ENCODE measurements around the gene MAP2K2. TPM values are rescaled to one million over a fixed set of nuclear protein-coding genes. Genes with fewer than 3 reads are reported as not detected.

The MAP2K2 gene
- total and polyA plus RNA-seq, 12 donors = 91.5 to 288 (median 116) TPM

DNA sequence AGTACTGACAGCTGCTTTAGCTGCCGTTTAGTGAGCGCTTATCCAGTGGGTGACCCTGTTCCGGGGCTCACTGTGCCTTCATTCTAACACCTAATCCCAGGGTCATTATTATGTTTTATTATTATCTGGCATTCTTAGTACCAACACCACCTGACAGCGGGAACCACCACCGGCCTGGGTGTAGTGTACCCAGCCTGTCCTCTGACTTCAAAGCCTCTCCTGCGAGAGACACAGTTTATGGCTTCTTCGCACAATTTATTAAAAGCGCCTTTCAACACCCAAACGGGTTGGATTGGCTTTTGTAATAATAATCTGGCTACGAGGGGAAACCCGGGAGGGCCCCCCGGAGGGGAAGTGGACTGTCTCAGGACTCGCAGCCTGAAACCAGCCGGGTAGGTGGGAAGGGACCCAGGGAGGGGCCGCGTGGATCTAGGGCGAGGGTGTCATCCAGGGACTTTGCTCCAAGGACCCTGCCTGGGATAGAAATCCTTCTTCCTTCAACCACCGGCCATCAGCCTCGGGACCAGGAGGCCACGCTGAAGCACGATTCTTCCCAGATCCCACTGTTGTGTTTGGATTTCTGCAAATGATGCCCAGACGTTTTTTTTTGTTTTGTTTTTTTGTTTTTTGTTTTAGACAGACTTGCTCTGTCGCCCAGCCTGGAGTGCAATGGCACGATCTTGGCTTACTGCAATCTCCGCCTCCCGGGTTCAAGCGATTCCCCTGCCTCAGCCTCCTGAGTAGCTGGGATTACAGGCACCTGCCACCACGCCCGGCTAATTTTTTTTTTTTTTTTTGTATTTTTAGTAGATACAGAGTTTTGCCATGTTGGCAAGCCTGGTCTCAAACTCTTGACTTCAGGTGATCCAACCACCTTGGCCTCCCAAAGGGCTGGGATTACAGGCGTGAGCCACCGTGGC is 55.6 kb downstream of the MAP2K2 start:
- H3K4me1 ChIP-seq = peaks cover 6 to 35% (median 26%) of the 10 kb centered on the region in 9 donors
- H3K4me3 ChIP-seq = peak overlapping the region; percentile 79 to 99 (median 96)
- intact Hi-C loops (cut with DNase I) = loop anchor here in 2 of 10 donors (5.0 to 10.0 kb wide), 2 partner anchors 61 to 64 kb away; partner anchors contain the start of gene PIAS4 (in 2 of the 2)
- H3K9me3 ChIP-seq = no peaks in the 10 kb centered on the region
- peak overlapping the region; percentile 93 to 100 (median 99) for H3K27ac ChIP-seq
- H3K36me3 ChIP-seq = peaks cover 0 to 5% (median 0%) of the 10 kb centered on the region in 9 donors
- 33 to 36% methylated on average over 31 of the region's 31 CpGs for WGBS, 2 donors
- no peaks in the 10 kb centered on the region for H3K27me3 ChIP-seq
- ATAC-seq (no peak), DNase-seq (no peak)
- no peak for TF ChIP-seq CTCF (IDR thresholded peaks at IDR 0.05)

DNA sequence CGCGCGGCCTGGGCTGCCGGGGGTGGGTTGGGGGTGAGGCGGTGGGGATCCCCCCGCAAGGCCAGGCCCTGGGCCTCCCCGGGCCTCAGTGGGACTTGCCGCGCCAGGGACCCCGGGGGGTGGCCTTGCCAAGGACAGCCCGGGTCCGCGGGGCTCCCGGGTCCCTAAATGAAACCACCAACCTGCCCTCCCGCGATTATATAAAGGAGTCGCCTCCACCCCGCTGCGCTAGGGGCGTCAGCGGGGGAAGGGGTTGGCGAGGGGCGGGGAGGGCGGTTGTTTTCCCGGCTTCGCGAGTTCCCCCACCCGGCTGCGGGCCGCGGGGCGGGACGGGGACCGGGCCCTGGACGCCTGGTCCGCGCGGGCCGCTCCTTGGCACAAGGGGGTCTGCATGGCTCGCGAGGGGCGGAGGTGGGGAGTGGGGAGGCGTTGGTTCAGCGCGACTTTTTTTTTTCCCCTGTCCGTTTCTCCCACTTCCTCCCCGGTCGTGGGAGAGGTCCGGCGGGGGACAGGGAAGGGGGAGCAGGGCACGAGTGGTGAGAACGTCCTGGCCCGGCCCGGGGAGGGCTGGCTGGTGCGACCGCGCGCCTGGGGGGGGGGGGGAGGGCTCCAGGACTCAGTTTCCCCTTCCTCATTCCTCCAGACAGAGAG is 56.4 kb downstream of the MAP2K2 start:
- Histone ChIP-seq H3K4me3 (peak overlapping the region; percentile 79 to 99 (median 96)), H3K36me3 (peaks cover 0 to 12% (median 0%) of the 10 kb centered on the region in 9 donors), H3K4me1 (peaks cover 14 to 43% (median 34%) of the 10 kb centered on the region in 9 donors), H3K27me3 (no peaks in the 10 kb centered on the region), H3K27ac (peak overlapping the region; percentile 93 to 100 (median 99)), H3K9me3 (no peaks in the 10 kb centered on the region)
- TF ChIP-seq CTCF (IDR thresholded peaks at IDR 0.05) = peak in 3 of 9 donors; percentile 9 to 21 (median 20)
- 1 to 2% methylated on average over 47 to 58 of the region's 58 CpGs for WGBS, 2 donors
- peak; percentile 57 to 59 for DNase-seq
- ATAC-seq = peak in 6 of 8 donors; percentile 0 to 12 (median 4)
- intact Hi-C loops (cut with DNase I) = loop anchor here in 2 of 10 donors (5.0 to 10.0 kb wide), 2 partner anchors 60 to 63 kb away; partner anchors contain the start of gene PIAS4 (in 2 of the 2)

- Histone ChIP-seq H3K36me3 (peaks cover 0 to 18% (median 0%) of the 10 kb centered on the region in 9 donors), H3K4me3 (peak within 1 kb of the TSS; percentile 79 to 99 (median 96)), H3K27me3 (no peaks in the 10 kb centered on the region), H3K27ac (peak within 1 kb of the TSS; percentile 98 to 100 (median 99)), H3K9me3 (no peaks in the 10 kb centered on the region), H3K4me1 (peaks cover 21 to 50% (median 40%) of the 10 kb centered on the region in 9 donors)
- 0 to 1% methylated on average over 44 to 85 of the region's 85 CpGs for WGBS, 2 donors
- DNase-seq = peak; percentile 84 to 91
- no peak for TF ChIP-seq CTCF (IDR thresholded peaks at IDR 0.05)
- peak; percentile 41 to 56 (median 49) for ATAC-seq
- intact Hi-C loops (cut with DNase I) = loop anchor here in 2 of 10 donors (5.0 to 10.0 kb wide), 2 partner anchors 60 to 62 kb away; partner anchors contain the start of gene PIAS4 (in 2 of the 2)
Observed at GRCh38 chr19:4066682-4067395, 57.1 kb downstream of the MAP2K2 start, which contains the start of gene ZBTB7A. Gene ZBTB7A (minus strand): TSS chr19:4066899. CDS start chr19:4055232, 11,667 bp downstream.

Measured in heart right ventricle (tissue), 16 donors.